Right lobe of liver (tissue), 6 donors: ENCODE data around the gene CEP112. TPM values are rescaled to one million over a fixed set of nuclear protein-coding genes. Genes with fewer than 3 reads are reported as not detected.

Experiments used
- ATAC-seq, 4 donors: fragments of 200-7000 bp; cut with Tn5 transposase; one replicate each; pipeline ENCODE4 v1.9.1; 2020; ENCODE audit warnings: mild to moderate bottlenecking in 4 of 4, moderate library complexity in 4 of 4
- DNase-seq, 3 donors: peaks; one replicate each; pipeline ENCODE4 v3.0.0-alpha.2; 2020
- H3K27ac ChIP-seq, 3 donors: fragments of 200-600 bp; one replicate each; pipeline ENCODE4 v1.8.0; 2022
- H3K27me3 ChIP-seq, 2 donors: fragments of 200-600 bp; one replicate each; pipeline ENCODE4 v1.8.0; 2022
- H3K36me3 ChIP-seq, 4 donors: fragments of 200-600 bp; sonication (generic) in 1 of 4; one replicate each; pipeline versions ENCODE4 v1.5.1 to v1.8.0; 2017 to 2022; ENCODE audit warnings: control low read depth in 1 of 4
- H3K4me1 ChIP-seq, 4 donors: fragments of 200-600 bp; sonication (generic) in 1 of 4; one replicate each; pipeline versions ENCODE4 v1.5.1 to v1.8.0; 2017 to 2022; ENCODE audit warnings: control low read depth in 1 of 4
- H3K4me3 ChIP-seq, 3 donors: fragments of 200-600 bp; one replicate each; pipeline ENCODE4 v1.8.0; 2022
- H3K9me3 ChIP-seq, 4 donors: fragments of 200-600 bp; sonication (generic) in 1 of 4; one replicate each; pipeline versions ENCODE4 v1.5.1 to v1.8.0; 2017 to 2022; ENCODE audit warnings: control low read depth in 1 of 4
- POLR2A ChIP-seq: fragments of 450-650 bp; IDR thresholded peaks from one replicate; pipeline ENCODE4 v1.6.1; 2017; ENCODE audit warnings: antibody characterized with exemption, mild to moderate bottlenecking
- WGBS: methylation state at CpG from one replicate; pipeline ENCODE4 v1.1.6; 2018; ENCODE audit warnings: low coverage, low lambda C conversion rate; ENCODE audit not compliant: insufficient coverage; ENCODE audit errors: missing lambda C conversion rate; 5-methylcytosine and 5-hydroxymethylcytosine counted together
- intact Hi-C, 2 donors: fragments of 100-400 bp; cut with DNase I; formaldehyde crosslinking; loops; one replicate each; pipeline versions ENCODE4 v1.11.2 to v1.14.1; 2022
- total RNA-seq, 6 experiments: library from RNA; depleted of rRNA in 2 of 6; stranded (reverse); fragments of >200 nt in 2 of 6; fragmentation: NEBNext Ultra II Directional in 3 of 6; extraction: Animal tissue kit (Norgen Biotek cat#: 25700) in 3 of 6; gene quantifications; one replicate each; pipeline versions ENCODE4 v1.1.0 to v1.2.4, GENCODE V29; 2016 to 2023
- TF ChIP-seq, protein P1 (sequence below), 4 donors: fragments of 200-600 bp in 3 of 4; fragments of 450-650 bp in 1 of 4; IDR thresholded peaks; one replicate each; pipeline versions ENCODE4 v1.5.1 to v1.8.0; 2016 to 2022; ENCODE audit warnings: antibody characterized with exemption in 4 of 4, mild to moderate bottlenecking in 2 of 4
- donor health status: DM: no; HTN: yes; CAD: no.
- donor health status: DM: no; HTN: no; CAD: no.
- donor health status: DM: no; HTN: no; CAD: no.
- donor health status: DM: no; HTN: yes; CAD: no.
- donor health status: DM: no; HTN: yes; CAD: no.

The CEP112 gene
- total RNA-seq, 6 experiments from 2014 or later: 2.2 to 4.6 (median 3.9) TPM

DNA sequence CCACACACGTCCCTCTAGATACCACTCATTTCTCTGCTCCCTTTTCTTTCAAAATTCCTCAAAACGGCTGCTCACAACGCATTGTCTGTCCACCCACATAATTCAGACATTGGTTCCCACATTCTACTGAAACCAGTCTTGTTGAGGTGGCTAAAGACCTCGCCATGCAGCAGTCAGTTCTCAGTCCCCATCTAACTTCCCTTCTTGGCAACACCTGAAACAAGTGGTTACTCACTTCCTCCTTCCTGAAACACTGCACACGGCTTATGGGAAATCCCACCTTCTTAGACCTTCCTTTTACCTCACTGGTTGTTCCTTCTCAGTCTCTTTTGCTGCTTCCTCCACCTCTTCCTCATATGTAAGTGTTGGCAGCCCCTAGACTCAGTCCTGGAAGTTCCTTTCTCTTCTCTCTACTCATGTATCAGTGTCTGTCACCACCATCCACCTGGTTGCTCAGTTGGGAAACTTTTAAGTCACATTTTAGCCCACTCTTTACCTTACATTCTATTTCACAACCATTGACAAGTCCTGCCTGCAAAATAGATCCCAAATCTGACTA, 277.1 kb downstream of the CEP112 start:
- Histone ChIP-seq H3K27me3 (no peaks in the 10 kb centered on the region), H3K4me3 (no peak overlapping the region), H3K9me3 (peaks cover 0 to 9% (median 3%) of the 10 kb centered on the region in 4 donors), H3K4me1 (no peaks in the 10 kb centered on the region), H3K27ac (no peak overlapping the region), H3K36me3 (no peaks in the 10 kb centered on the region)
- TF ChIP-seq POLR2A: no peak
- TF ChIP-seq, protein P1, sequence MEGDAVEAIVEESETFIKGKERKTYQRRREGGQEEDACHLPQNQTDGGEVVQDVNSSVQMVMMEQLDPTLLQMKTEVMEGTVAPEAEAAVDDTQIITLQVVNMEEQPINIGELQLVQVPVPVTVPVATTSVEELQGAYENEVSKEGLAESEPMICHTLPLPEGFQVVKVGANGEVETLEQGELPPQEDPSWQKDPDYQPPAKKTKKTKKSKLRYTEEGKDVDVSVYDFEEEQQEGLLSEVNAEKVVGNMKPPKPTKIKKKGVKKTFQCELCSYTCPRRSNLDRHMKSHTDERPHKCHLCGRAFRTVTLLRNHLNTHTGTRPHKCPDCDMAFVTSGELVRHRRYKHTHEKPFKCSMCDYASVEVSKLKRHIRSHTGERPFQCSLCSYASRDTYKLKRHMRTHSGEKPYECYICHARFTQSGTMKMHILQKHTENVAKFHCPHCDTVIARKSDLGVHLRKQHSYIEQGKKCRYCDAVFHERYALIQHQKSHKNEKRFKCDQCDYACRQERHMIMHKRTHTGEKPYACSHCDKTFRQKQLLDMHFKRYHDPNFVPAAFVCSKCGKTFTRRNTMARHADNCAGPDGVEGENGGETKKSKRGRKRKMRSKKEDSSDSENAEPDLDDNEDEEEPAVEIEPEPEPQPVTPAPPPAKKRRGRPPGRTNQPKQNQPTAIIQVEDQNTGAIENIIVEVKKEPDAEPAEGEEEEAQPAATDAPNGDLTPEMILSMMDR (IDR thresholded peaks at IDR 0.05): no peak
- DNase-seq (no peak), ATAC-seq (no peak)
- 65% methylated on average over 5 of the region's 5 CpGs for WGBS
- intact Hi-C loops: no loop called here

DNA sequence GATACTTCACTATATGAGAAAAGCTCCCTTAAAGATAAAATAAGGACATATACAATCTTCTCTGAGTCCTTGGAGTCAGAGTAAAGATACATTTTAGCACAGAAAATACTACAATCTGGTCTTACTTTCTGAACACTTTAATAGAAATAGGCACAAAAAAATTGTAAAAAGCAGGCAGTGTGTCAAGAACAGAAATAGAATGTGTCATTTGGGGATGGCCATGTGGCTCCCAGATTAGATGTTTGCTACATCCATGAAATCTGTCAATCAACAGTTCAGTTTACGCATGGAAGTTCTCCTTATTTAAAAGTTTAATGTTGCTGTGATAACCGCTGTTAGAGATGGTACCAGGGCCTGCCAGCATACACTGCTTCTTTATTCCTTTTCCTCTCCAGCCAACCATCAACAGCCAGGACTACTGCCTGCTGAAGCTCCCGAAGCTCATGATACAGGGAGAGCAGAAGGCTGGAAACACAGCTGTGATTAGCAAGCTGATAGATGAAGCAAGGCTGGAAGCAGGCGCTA, 278.5 kb downstream of the CEP112 start:
- no peak for ATAC-seq
- H3K4me1 ChIP-seq: no peaks in the 10 kb centered on the region
- H3K9me3 ChIP-seq: peaks cover 0 to 9% (median 3%) of the 10 kb centered on the region in 4 donors
- no peaks in the 10 kb centered on the region for H3K27me3 ChIP-seq
- intact Hi-C loops: no loop called here
- WGBS: 94% methylated on average over 3 of the region's 4 CpGs
- no peak for TF ChIP-seq POLR2A
- TF ChIP-seq, protein P1 (IDR thresholded peaks at IDR 0.05): no peak
- no peak for DNase-seq
- no peaks in the 10 kb centered on the region for H3K36me3 ChIP-seq
- no peak overlapping the region for H3K27ac ChIP-seq
- H3K4me3 ChIP-seq: no peak overlapping the region

DNA sequence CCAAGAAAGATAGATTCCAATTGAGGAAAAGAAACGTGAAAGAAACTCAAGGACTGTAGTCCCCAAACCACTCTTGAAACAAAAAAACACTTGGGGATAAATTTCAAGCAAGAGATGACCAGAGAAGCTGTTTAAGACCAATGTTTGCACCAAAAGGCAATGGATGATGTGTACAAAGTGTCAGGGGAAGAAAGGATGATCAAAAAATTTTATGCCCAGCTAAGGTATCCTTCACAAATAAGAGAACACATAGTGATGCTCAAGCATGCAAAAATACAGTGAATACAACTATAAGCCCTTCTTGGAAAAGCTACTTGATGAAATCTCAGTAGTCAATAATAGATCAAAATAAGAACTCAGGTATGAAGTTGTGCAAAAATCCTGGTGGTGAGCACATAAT, 281.1 kb downstream of the CEP112 start:
- intact Hi-C loops: no loop called here
- ATAC-seq: no peak
- Histone ChIP-seq H3K36me3 (no peaks in the 10 kb centered on the region), H3K27ac (no peak overlapping the region), H3K4me3 (no peak overlapping the region), H3K4me1 (no peaks in the 10 kb centered on the region), H3K27me3 (no peaks in the 10 kb centered on the region), H3K9me3 (peaks cover 0 to 9% (median 3%) of the 10 kb centered on the region in 4 donors)
- no peak for TF ChIP-seq POLR2A
- TF ChIP-seq, protein P1 (IDR thresholded peaks at IDR 0.05): no peak
- WGBS: 71% methylated on average over 1 of the region's 1 CpG
- no peak for DNase-seq

DNA sequence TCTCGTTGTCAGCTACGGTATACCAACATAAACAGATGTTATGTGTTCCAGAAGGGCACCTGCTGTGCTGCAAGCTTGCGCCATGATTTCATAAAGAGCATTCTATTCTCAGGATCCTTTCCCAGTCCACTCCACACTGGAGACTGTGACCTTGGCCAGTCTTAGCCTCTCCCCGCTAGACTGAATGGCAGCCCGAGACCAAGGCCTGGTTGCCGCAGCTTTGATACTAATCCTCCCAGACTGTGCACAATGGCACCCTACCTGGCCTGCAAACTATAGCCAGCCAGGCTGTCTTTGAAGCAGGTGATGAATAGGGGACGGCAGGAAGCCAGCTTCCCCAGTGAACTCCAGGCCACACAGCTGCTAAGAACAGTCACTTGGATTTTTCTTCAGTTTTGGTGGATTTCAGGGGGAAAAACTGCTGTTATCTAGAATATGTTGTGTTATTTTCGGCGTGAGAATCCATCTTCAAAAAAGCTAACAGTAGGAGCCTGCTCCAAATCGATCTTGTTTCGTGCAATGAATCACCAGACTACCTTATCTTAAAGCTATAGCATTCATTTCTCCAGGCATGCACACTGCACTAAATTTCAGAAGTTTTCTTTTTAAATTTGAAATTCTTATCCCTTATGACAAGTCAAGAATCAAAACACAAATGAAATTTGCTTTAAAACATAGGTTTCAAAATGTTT, 289.0 kb downstream of the CEP112 start:
- Histone ChIP-seq H3K4me1 (no peaks in the 10 kb centered on the region), H3K36me3 (no peaks in the 10 kb centered on the region), H3K27me3 (no peaks in the 10 kb centered on the region), H3K4me3 (no peak overlapping the region), H3K27ac (no peak overlapping the region), H3K9me3 (no peaks in the 10 kb centered on the region)
- intact Hi-C loops: no loop called here
- 71% methylated on average over 11 of the region's 11 CpGs for WGBS
- TF ChIP-seq POLR2A: no peak
- TF ChIP-seq, protein P1 (IDR thresholded peaks at IDR 0.05): no peak
- ATAC-seq: no peak
- DNase-seq: no peak
